Measurements from ENCODE around the gene TUBGCP6.

- TF ChIP-seq CTCF (IDR thresholded peaks at IDR 0.05) (no peak), POLR2A (IDR thresholded peaks at IDR 0.05) (no peak)
These were observed 45.5 kb downstream of the TUBGCP6 start for GRCh38 chr22:50199251-50199721.

Data from stomach (tissue), 4 donors.